ENCODE data around the gene EID2B. TPM values are rescaled to one million over a fixed set of nuclear protein-coding genes. Genes with fewer than 3 reads are reported as not detected.

Gene EID2B
- total and polyA plus RNA-seq, 9 of the 15 experiments (the other 6 are each of a cell fraction or from before 2014, with no cell fraction given), result 2.8 to 8.8 (median 4.8) TPM

DNA sequence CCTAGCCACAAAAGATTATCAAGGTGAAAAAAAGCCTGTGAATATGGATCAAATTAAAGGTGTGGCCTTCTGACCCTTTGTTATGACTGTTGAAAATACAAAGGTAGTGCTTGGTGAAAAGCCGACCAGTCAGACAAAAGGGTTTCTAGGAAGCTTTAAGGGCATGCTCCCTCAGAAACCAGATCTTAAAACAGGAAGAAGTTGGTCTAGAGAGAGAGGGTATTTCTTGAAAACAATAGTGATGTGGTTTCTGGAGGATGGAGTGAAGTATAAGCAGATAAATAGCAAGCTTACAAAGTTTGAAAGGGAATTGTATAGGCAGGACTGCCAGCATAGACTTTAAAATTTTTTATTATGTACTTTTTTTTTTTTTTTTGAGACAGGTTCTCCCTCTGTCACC, 12.3 kb upstream of the EID2B start:
- no peak overlapping the region for H2AFZ ChIP-seq (ENCODE audit: low read depth, low read length)
- no peaks in the 10 kb centered on the region for H3K9me1 ChIP-seq (ENCODE audit: control insufficient read depth, insufficient read depth, low read length)
- no peak overlapping the region for H3K9ac ChIP-seq (ENCODE audit: insufficient read depth in 1 of 2, low read depth in 2 of 2, low read length in 2 of 2)
- peaks cover under 1 to 6% of the 10 kb centered on the region in 2 experiments; a peak in 3 of 5 replicates for H3K4me1 ChIP-seq (replicated peaks in 1 of 2; ENCODE audit: control insufficient read depth in 2 of 2, insufficient read depth in 2 of 2, low read length in 2 of 2)
- BruUV-seq (replicated peaks), result no TSS peak
- ChIA-PET POLR2A (interaction anchor here (0.6 kb wide), 1 partner anchor 1881 kb away, joined by 3 read pairs; no protein-coding TSS in a partner anchor), CTCF (ENCODE audit: low intra/inter-chr PET ratio) (no interaction called here)
- ATAC-seq, result no peak
- 0% methylated on average over 1 of the region's 1 CpG for WGBS (ENCODE audit: insufficient coverage, low coverage, missing lambda C conversion rate)
- no peaks in the 10 kb centered on the region for H3K36me3 ChIP-seq (ENCODE audit: control insufficient read depth, insufficient read depth, low read length)
- DNase-seq (ENCODE audit: extremely low read depth in 1 of 4, low spot score in 3 of 4), result no peak
- H3K27me3 ChIP-seq (ENCODE audit: control insufficient read depth in 2 of 2, insufficient read depth in 2 of 2, low read length in 2 of 2), result peaks cover 11 to 16% of the 10 kb centered on the region in 2 experiments; a peak in 3 of 5 replicates
- no peak overlapping the region for H3K27ac ChIP-seq (ENCODE audit: extremely low read depth, low read depth, low read length)
- H3K4me3 ChIP-seq, result no peak overlapping the region
- no peaks in the 10 kb centered on the region for H3K9me3 ChIP-seq (replicated peaks; ENCODE audit: control insufficient read depth, insufficient read depth, low read depth, low read length)
- FAIRE-seq, result no peak
- in situ Hi-C loops (cut with MboI) (no loop called here), intact Hi-C loops (cut with micrococcal nuclease) (no loop called here)
- no peaks in the 10 kb centered on the region for H4K20me1 ChIP-seq (replicated peaks; ENCODE audit: control insufficient read depth, insufficient read depth, low read length)
- no peak overlapping the region for H3K4me2 ChIP-seq (ENCODE audit: insufficient read depth, low read length)
- H3K79me2 ChIP-seq (ENCODE audit: control insufficient read depth, insufficient read depth, low read length), result no peaks in the 10 kb centered on the region
- no peak for TF ChIP-seq XRCC3 (IDR thresholded peaks at IDR 0.05)
- TF ChIP-seq LEF1 (IDR thresholded peaks at IDR 0.05), result no peak
- no peak for TF ChIP-seq KLF6 (CRISPR knock-in tag; IDR thresholded peaks at IDR 0.05; ENCODE audit: borderline replicate concordance)
- no peak for TF ChIP-seq ELF4 (CRISPR knock-in tag; IDR thresholded peaks at IDR 0.05)

DNA sequence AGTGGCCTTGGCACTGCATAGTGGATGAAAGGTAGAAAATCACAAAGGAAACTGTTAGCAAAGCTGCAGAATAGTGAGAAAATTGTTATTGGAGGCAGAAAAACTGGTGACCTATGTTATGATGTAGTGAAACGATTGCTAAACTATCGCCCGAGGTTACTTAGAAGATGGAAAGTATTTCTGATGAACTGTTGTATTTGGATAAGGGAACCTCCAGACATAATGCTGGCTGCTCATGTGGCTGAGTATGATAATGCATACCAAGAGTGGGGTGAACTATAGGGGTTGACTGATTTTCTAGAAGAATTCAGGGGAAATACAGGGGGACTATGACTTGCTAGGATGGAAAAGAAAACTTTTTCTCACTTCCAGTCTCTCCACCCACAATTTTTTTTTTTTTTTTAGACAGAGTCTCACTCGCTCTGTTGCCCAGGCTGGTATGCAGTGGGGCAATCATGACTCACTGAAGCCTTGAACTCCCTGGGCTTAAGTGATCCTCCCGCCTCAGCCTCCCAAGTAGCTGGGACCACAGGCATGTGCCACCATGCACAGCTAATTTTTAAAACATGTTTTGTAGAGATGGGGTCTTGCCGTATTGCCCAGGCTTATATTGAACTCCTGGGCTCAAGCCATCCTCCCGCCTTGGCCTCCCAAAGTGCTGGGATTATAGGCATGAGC, 11.7 kb upstream of the EID2B start:
- WGBS (ENCODE audit: insufficient coverage, low coverage, missing lambda C conversion rate), result 4% methylated on average over 7 of the region's 7 CpGs
- Histone ChIP-seq H3K9me3 (replicated peaks; ENCODE audit: control insufficient read depth, insufficient read depth, low read depth, low read length) (no peaks in the 10 kb centered on the region), H3K9ac (ENCODE audit: insufficient read depth in 1 of 2, low read depth in 2 of 2, low read length in 2 of 2) (no peak overlapping the region), H3K9me1 (ENCODE audit: control insufficient read depth, insufficient read depth, low read length) (no peaks in the 10 kb centered on the region), H3K27me3 (ENCODE audit: control insufficient read depth in 2 of 2, insufficient read depth in 2 of 2, low read length in 2 of 2) (peaks cover 11 to 16% of the 10 kb centered on the region in 2 experiments; a peak in 3 of 5 replicates), H3K79me2 (ENCODE audit: control insufficient read depth, insufficient read depth, low read length) (peaks cover 4% of the 10 kb centered on the region), H3K4me2 (ENCODE audit: insufficient read depth, low read length) (no peak overlapping the region), H3K4me3 (no peak overlapping the region), H2AFZ (ENCODE audit: low read depth, low read length) (no peak overlapping the region), H4K20me1 (replicated peaks; ENCODE audit: control insufficient read depth, insufficient read depth, low read length) (no peaks in the 10 kb centered on the region), H3K4me1 (replicated peaks in 1 of 2; ENCODE audit: control insufficient read depth in 2 of 2, insufficient read depth in 2 of 2, low read length in 2 of 2) (peaks cover 6% of the 10 kb centered on the region in 2 experiments; a peak in 3 of 5 replicates), H3K27ac (ENCODE audit: extremely low read depth, low read depth, low read length) (no peak overlapping the region), H3K36me3 (ENCODE audit: control insufficient read depth, insufficient read depth, low read length) (no peaks in the 10 kb centered on the region)
- intact Hi-C loops (cut with micrococcal nuclease) (no loop called here), in situ Hi-C loops (cut with MboI) (no loop called here)
- POLR2A ChIA-PET, result interaction anchor here (0.6 kb wide), 1 partner anchor 1882 kb away, joined by 3 read pairs; no protein-coding TSS in a partner anchor
- CTCF ChIA-PET (ENCODE audit: low intra/inter-chr PET ratio), result no interaction called here
- TF ChIP-seq CBFA2T3 (IDR thresholded peaks at IDR 0.05) (peak; percentile 15; the same call in 1 of the 2 replicates), ZZZ3 (IDR thresholded peaks at IDR 0.05) (no peak)
- no TSS peak for BruUV-seq (replicated peaks)
- no peak for DNase-seq (ENCODE audit: extremely low read depth in 1 of 4, low spot score in 3 of 4)
- ATAC-seq, result no peak
- FAIRE-seq, result no peak
